CD4-positive, alpha-beta T cell (primary cell): ENCODE results near the gene MRS2. TPM values are rescaled to one million over a fixed set of nuclear protein-coding genes. Genes with fewer than 3 reads are reported as not detected.

Experiments
- ATAC-seq: fragments of 200-7000 bp; cut with Tn5 transposase; one replicate; pipeline ENCODE4 v1.10.0; 2022; ENCODE audit warnings: mild to moderate bottlenecking; ENCODE audit not compliant: poor library complexity
- CTCF ChIA-PET: fragments of 350-600 bp; sonication (Branson Sonifier 250); formaldehyde crosslinking; loops from one replicate; lab custom pipeline; 2021; ENCODE audit warnings: antibody characterized with exemption, inconsistent platforms; lab: Charles Lee
- POLR2A ChIA-PET: fragments of 350-600 bp; sonication (Branson Sonifier 250); formaldehyde crosslinking; loops from one replicate; lab custom pipeline; 2021; ENCODE audit warnings: antibody characterized with exemption, inconsistent platforms; lab: Charles Lee
- DNase-seq, 14 experiments: peaks; one replicate each; pipeline ENCODE4 v3.0.0-alpha.2; 2013 to 2020; ENCODE audit warnings: mixed read lengths in 2 of 14
- H3K27ac ChIP-seq, 2 donors: one replicate each; pipeline versions ENCODE4 v1.5.1 to v1.7.0; 2013; ENCODE audit warnings: low read length in 2 of 2, low read depth in 1 of 2, mild to moderate bottlenecking in 1 of 2
- H3K27me3 ChIP-seq, 2 experiments: 1 replicate in 1 of 2; 2 replicates in 1 of 2; pipeline versions ENCODE4 v1.6.1 to v1.7.0; 2013; ENCODE audit warnings: low read length in 2 of 2, control low read depth in 1 of 2, mild to moderate bottlenecking in 1 of 2, moderate library complexity in 1 of 2; ENCODE audit not compliant: insufficient read depth in 2 of 2, control insufficient read depth in 1 of 2
- H3K36me3 ChIP-seq: one replicate; pipeline ENCODE4 v1.6.1; 2013; ENCODE audit warnings: low read length, control low read depth; ENCODE audit not compliant: insufficient read depth
- H3K4me1 ChIP-seq: one replicate; pipeline ENCODE4 v1.6.1; 2013; ENCODE audit warnings: low read length, control low read depth; ENCODE audit not compliant: insufficient read depth
- H3K4me3 ChIP-seq: one replicate; pipeline ENCODE4 v1.5.1; 2013; ENCODE audit warnings: mild to moderate bottlenecking, low read length, moderate library complexity
- H3K9me3 ChIP-seq, 2 experiments: 1 replicate in 1 of 2; 2 replicates in 1 of 2; pipeline versions ENCODE4 v1.6.1 to v1.7.0; 2013; ENCODE audit warnings: low read length in 2 of 2, mild to moderate bottlenecking in 2 of 2, control low read depth in 1 of 2, moderate library complexity in 1 of 2; ENCODE audit not compliant: control insufficient read depth in 1 of 2, insufficient read depth in 1 of 2
- H3K27ac Mint-ChIP-seq: one replicate; pipeline ENCODE4 v1.8.0; 2020; ENCODE audit warnings: mixed read lengths
- H3K27me3 Mint-ChIP-seq: one replicate; pipeline ENCODE4 v1.8.0; 2021; ENCODE audit warnings: mixed read lengths
- H3K36me3 Mint-ChIP-seq: one replicate; pipeline ENCODE4 v1.8.0; 2021; ENCODE audit warnings: low read depth, mixed read lengths
- H3K4me1 Mint-ChIP-seq: one replicate; pipeline ENCODE4 v1.8.0; 2021; ENCODE audit warnings: low read depth, mixed read lengths
- H3K4me3 Mint-ChIP-seq: one replicate; pipeline ENCODE4 v1.8.0; 2020; ENCODE audit warnings: mild to moderate bottlenecking, mixed read lengths
- H3K9me3 Mint-ChIP-seq: one replicate; pipeline ENCODE4 v1.8.0; 2020; ENCODE audit warnings: mixed read lengths
- intact Hi-C, 2 experiments: fragments of 100-400 bp; cut with DNase I in 1 of 2; cut with micrococcal nuclease in 1 of 2; formaldehyde crosslinking; loops; one replicate each; pipeline versions ENCODE4 v1.15.1 to v1.9.0; 2023 to 2025; cut with DNase I, micrococcal nuclease
- total RNA-seq, 174 experiments: library from RNA in 2 of 174; stranded (reverse) in 2 of 174; gene quantifications; one replicate each; pipeline ENCODE4 v1.2.3 and lab custom pipeline; 2021 to 2026
- TF ChIP-seq, protein P1 (sequence below): fragments of 200-600 bp; IDR thresholded peaks from one replicate; pipeline ENCODE4 v1.8.0; 2022; ENCODE audit warnings: antibody characterized with exemption, mild to moderate bottlenecking

Gene MRS2
- total RNA-seq, 2 experiments from 2014 or later: 3.7 to 4.6 TPM

DNA sequence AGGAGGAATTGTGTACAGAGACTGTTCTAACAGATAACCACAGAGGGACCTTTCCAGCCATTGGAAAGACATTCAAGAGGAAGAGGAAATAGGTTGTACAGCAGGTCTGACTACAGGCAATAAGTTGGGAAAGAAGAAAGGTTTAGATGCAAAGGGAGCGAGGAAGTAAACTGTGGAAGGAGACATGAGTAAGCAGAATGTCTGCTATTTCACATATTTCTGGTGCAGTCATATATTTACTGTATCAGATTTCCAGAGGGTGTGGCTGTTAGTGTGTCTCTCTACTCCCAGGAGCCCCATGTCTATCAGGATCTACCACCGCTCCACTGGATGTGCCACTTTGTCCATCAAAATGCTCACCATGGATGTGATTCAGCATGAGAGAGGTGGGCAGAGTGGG, 25.9 kb downstream of the MRS2 start:
- Histone ChIP-seq H3K27me3 (no peaks in the 10 kb centered on the region), H3K4me1 (no peaks in the 10 kb centered on the region), H3K36me3 (peaks cover 22% of the 10 kb centered on the region), H3K9me3 (no peaks in the 10 kb centered on the region), H3K27ac (no peak overlapping the region), H3K4me3 (no peak overlapping the region)
- Mint-ChIP-seq H3K4me3 (no peak overlapping the region), H3K36me3 (peaks cover 44% of the 10 kb centered on the region), H3K4me1 (no peaks in the 10 kb centered on the region), H3K9me3 (no peaks in the 10 kb centered on the region), H3K27ac (no peak overlapping the region), H3K27me3 (no peaks in the 10 kb centered on the region)
- intact Hi-C loops: loop anchor here in 1 of 2 experiments (5.0 kb wide), 1 partner anchor 264 kb away; no protein-coding TSS in a partner anchor
- CTCF ChIA-PET: interaction anchor here (0.7 kb wide), 1 partner anchor 69 kb away, joined by 3 read pairs; no protein-coding TSS in a partner anchor
- no peak for DNase-seq
- no peak for ATAC-seq
- POLR2A ChIA-PET: no interaction called here
- TF ChIP-seq, protein P1, sequence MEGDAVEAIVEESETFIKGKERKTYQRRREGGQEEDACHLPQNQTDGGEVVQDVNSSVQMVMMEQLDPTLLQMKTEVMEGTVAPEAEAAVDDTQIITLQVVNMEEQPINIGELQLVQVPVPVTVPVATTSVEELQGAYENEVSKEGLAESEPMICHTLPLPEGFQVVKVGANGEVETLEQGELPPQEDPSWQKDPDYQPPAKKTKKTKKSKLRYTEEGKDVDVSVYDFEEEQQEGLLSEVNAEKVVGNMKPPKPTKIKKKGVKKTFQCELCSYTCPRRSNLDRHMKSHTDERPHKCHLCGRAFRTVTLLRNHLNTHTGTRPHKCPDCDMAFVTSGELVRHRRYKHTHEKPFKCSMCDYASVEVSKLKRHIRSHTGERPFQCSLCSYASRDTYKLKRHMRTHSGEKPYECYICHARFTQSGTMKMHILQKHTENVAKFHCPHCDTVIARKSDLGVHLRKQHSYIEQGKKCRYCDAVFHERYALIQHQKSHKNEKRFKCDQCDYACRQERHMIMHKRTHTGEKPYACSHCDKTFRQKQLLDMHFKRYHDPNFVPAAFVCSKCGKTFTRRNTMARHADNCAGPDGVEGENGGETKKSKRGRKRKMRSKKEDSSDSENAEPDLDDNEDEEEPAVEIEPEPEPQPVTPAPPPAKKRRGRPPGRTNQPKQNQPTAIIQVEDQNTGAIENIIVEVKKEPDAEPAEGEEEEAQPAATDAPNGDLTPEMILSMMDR: no peak

DNA sequence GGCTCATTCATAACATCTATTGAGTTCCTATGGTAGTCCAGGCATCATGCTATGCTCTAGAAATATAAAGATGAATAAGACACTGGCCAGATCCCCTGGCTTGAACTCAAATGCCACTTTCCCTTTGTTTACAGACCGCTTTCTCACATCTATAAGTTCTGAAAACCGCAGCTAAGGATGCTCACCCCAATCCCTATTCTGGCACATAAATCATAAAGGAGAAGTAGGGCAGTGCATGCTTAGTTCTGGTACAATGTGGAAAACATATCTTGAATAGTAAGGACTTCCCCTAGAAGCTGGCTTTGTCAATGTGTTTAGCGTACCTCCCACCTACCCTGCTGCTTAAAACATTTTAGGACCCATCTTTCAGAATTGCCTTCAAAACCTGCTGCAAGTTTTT, 26.4 kb downstream of the MRS2 start:
- Mint-ChIP-seq H3K27me3 (no peaks in the 10 kb centered on the region), H3K4me1 (no peaks in the 10 kb centered on the region), H3K4me3 (no peak overlapping the region), H3K9me3 (no peaks in the 10 kb centered on the region), H3K36me3 (peaks cover 41% of the 10 kb centered on the region), H3K27ac (no peak overlapping the region)
- intact Hi-C loops: loop anchor here in 1 of 2 experiments (5.0 kb wide), 1 partner anchor 263 kb away; no protein-coding TSS in a partner anchor
- ChIA-PET CTCF (no interaction called here), POLR2A (no interaction called here)
- Histone ChIP-seq H3K27ac (no peak overlapping the region), H3K4me1 (no peaks in the 10 kb centered on the region), H3K9me3 (no peaks in the 10 kb centered on the region), H3K4me3 (no peak overlapping the region), H3K36me3 (peaks cover 17% of the 10 kb centered on the region), H3K27me3 (no peaks in the 10 kb centered on the region)
- ATAC-seq: no peak
- TF ChIP-seq, protein P1: no peak
- DNase-seq: no peak

DNA sequence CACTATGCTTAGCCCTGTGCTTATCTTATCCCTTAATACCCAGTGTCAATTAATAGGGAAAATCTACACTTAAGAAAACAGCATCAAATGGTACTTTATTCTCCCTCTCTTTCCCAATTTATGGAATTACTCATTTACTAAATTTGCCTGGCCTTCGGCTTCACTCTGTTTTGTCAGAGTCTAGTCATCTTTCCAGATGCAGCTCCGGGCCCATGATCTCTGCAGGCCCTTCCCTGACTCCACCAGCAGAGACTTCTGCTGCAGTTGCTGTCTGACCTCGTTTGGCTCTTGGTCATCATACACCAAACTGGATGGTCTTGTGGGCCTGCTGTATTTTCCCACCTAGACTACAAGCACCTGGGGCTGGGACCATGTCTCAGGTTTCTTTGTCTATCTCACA, 27.4 kb downstream of the MRS2 start:
- Histone ChIP-seq H3K27me3 (no peaks in the 10 kb centered on the region), H3K4me3 (no peak overlapping the region), H3K27ac (no peak overlapping the region), H3K36me3 (peaks cover 7% of the 10 kb centered on the region), H3K9me3 (no peaks in the 10 kb centered on the region), H3K4me1 (no peaks in the 10 kb centered on the region)
- Mint-ChIP-seq H3K36me3 (peaks cover 32% of the 10 kb centered on the region), H3K4me3 (no peak overlapping the region), H3K4me1 (no peaks in the 10 kb centered on the region), H3K27ac (no peak overlapping the region), H3K27me3 (no peaks in the 10 kb centered on the region), H3K9me3 (no peaks in the 10 kb centered on the region)
- ATAC-seq (no peak), DNase-seq (no peak)
- intact Hi-C loops: loop anchor here in 1 of 2 experiments (5.0 kb wide), 1 partner anchor 272 kb away; no protein-coding TSS in a partner anchor
- ChIA-PET CTCF (interaction anchor here (1.3 kb wide), 1 partner anchor 40 kb away, joined by 3 read pairs; no protein-coding TSS in a partner anchor), POLR2A (interaction anchor here (1.2 kb wide), 1 partner anchor 65 kb away, joined by 4 read pairs; the partner anchor contains the start of gene ALDH5A1)
- TF ChIP-seq, protein P1: no peak
